Memory B cell (primary cell): ENCODE results near the gene HAUS8.
A peak's percentile ranks its signal among the peaks of the same experiment; 100 is the strongest.

Experiments
- ATAC-seq: fragments of 150-1000 bp; cut with Tn5 transposase; 2 replicates; pipeline ENCODE4 v1.10.0; 2021; ENCODE audit warnings: low read depth, mild to moderate bottlenecking, moderate library complexity
- DNase-seq, 2 donors: peaks; one replicate each; pipeline ENCODE4 v3.0.0; 2022; ENCODE audit warnings: low spot score in 2 of 2
- H3K27ac Mint-ChIP-seq: one replicate; pipeline ENCODE4 v1.8.0; 2022; ENCODE audit warnings: mild to moderate bottlenecking, moderate library complexity, mixed read lengths
- H3K27me3 Mint-ChIP-seq: one replicate; pipeline ENCODE4 v1.8.0; 2022; ENCODE audit warnings: mixed read lengths
- H3K36me3 Mint-ChIP-seq: one replicate; pipeline ENCODE4 v1.8.0; 2022; ENCODE audit warnings: mild to moderate bottlenecking, mixed read lengths
- H3K4me1 Mint-ChIP-seq: one replicate; pipeline ENCODE4 v1.8.0; 2022; ENCODE audit warnings: mixed read lengths
- H3K4me3 Mint-ChIP-seq: one replicate; pipeline ENCODE4 v1.8.0; 2022; ENCODE audit warnings: mild to moderate bottlenecking, moderate library complexity, mixed read lengths
- H3K9me3 Mint-ChIP-seq: one replicate; pipeline ENCODE4 v1.8.0; 2022; ENCODE audit warnings: mixed read lengths

HAUS8 gene

DNA sequence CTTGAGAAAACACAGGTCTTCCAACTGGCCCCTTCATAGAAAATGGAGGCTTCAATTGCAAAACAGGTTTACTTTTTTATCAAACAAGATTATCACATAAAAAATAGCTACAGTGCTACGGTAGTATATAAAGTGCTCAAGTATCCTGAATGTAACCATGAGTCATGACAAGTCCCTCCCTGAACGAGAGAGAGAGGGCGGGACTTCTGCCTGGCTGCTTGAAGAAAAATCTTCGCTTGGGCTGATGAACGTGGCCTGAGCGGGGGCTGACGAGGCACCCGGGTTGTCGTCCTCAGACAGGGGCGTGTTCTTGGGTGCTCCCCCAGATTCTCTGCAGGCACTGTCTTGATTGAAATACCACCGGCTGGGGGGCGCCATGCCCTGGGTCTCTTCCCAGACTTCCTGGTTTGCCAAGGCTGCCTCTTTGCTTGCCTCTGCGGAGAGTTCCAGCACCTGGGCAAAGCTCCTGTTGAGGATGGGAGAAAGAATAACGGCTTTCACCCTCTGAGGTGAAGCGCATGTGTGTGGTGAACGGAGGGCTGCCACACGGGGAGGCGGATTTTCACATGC is 25.5 kb downstream of the HAUS8 start:
- H3K4me1 Mint-ChIP-seq: no peaks in the 10 kb centered on the region
- no peak overlapping the region for H3K27ac Mint-ChIP-seq
- DNase-seq (no peak), ATAC-seq (no peak)
- no peaks in the 10 kb centered on the region for H3K27me3 Mint-ChIP-seq
- no peaks in the 10 kb centered on the region for H3K9me3 Mint-ChIP-seq
- peaks cover 23% of the 10 kb centered on the region for H3K36me3 Mint-ChIP-seq
- H3K4me3 Mint-ChIP-seq: no peak overlapping the region

DNA sequence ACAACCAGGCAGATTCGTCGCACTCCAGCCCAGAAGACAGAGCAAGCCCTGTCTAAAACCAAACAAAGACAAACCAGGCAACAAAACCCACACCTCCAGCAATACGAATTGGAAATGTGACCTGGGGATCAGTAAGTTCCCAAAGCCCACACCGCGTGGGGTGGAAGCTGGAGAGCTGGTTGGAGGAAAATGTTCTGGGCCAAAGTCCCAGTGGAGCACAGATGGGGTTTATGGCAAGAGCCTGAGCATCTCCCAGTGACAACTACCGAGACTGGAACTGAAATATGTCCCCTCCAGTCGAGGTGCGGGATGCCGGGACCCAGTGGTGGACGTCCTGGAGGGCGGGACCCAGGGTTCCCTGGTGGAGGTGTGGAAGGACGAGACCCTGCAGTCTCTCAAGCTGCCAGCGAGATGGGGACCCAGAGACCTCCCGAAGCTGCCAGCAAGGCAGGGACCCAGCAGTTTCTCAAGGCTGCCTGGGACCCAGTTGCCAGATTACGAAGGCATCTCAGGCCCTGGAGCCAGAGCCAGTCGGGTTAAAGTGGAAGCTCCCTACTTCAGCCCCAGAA is 26.3 kb downstream of the HAUS8 start:
- Mint-ChIP-seq H3K27ac (peak overlapping the region; percentile 28), H3K4me3 (no peak overlapping the region), H3K27me3 (no peaks in the 10 kb centered on the region), H3K9me3 (no peaks in the 10 kb centered on the region), H3K36me3 (peaks cover 18% of the 10 kb centered on the region), H3K4me1 (no peaks in the 10 kb centered on the region)
- no peak for ATAC-seq
- no peak for DNase-seq

DNA sequence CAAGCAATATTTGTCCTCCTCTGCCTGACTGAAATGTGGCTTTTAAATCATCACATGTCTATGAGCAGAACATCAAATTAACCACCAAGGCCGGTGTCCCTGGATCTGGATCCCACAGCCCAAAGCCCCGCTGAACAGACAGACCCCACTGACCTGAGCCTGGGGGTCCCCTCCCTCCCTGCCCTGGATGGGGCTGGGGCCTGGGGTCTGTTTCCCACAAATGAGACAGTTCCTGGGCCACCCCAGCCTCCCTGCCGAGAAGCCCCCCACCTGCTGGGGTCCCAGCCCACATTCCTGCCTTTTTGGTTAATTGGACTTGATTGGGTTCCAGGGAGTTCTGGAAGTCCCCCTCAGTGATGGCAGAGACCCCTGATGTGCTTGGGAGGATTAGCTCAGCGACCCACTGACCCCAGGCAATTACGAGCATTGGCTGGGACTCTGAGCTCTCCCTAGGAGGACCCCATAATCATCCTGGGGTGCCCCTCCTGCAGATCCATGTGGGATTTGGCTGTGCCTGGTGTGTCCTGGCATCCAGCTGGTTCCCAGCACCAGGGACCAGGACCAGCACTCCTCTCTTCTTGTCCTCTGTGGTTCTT is 29.2 kb downstream of the HAUS8 start:
- Mint-ChIP-seq H3K9me3 (no peaks in the 10 kb centered on the region), H3K36me3 (peaks cover 6% of the 10 kb centered on the region), H3K27ac (no peak overlapping the region), H3K27me3 (peaks cover 2% of the 10 kb centered on the region), H3K4me3 (no peak overlapping the region), H3K4me1 (no peaks in the 10 kb centered on the region)
- ATAC-seq: no peak
- no peak for DNase-seq

DNA sequence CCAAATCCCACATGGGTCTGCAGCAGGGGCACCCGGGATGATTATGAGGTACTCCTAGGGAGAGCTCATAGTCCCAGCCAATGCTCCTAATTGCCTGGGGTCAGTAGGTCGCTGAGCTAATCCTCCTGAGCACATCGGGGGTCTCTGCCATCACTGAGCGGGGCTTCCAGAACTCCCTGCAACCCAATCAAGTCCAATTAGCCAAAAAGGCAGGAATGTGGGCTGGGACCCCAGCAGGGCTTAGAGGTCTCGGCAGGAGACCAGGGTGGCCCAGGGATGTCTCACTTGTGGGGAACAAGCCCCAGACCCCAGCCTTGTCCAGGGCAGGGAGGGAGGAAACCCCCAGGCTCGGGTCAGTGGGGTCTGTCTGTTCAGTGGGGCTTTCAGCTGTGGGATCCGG is 31.5 kb downstream of the HAUS8 start:
- H3K4me3 Mint-ChIP-seq: no peak overlapping the region
- H3K4me1 Mint-ChIP-seq: no peaks in the 10 kb centered on the region
- no peaks in the 10 kb centered on the region for H3K9me3 Mint-ChIP-seq
- ATAC-seq: no peak
- H3K36me3 Mint-ChIP-seq: peaks cover 3% of the 10 kb centered on the region
- H3K27me3 Mint-ChIP-seq: peaks cover 5% of the 10 kb centered on the region
- no peak for DNase-seq
- no peak overlapping the region for H3K27ac Mint-ChIP-seq

DNA sequence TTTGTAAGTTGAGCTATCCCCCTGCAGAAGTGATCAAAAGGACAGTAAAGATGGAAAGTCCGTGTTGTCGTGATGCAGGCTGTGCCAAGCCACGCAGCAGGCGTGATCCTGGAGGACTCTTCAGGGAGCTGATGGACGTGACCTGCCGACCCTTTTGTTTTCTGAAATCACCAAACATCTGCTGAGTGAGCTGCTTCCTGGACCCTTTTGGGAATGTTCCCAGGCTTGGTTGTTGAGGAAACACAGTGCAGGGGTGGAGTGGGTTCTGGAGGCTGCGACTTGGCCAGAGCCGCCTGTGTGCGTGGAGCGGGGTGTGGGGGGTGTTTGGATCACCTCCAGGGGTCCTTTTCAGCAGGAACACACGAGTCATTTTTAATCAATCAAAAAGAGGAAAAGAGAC is 33.3 kb downstream of the HAUS8 start:
- no peaks in the 10 kb centered on the region for H3K4me1 Mint-ChIP-seq
- H3K27me3 Mint-ChIP-seq: peaks cover 7% of the 10 kb centered on the region
- ATAC-seq: no peak
- no peak overlapping the region for H3K27ac Mint-ChIP-seq
- no peak overlapping the region for H3K4me3 Mint-ChIP-seq
- no peaks in the 10 kb centered on the region for H3K9me3 Mint-ChIP-seq
- peaks cover 2% of the 10 kb centered on the region for H3K36me3 Mint-ChIP-seq
- no peak for DNase-seq

DNA sequence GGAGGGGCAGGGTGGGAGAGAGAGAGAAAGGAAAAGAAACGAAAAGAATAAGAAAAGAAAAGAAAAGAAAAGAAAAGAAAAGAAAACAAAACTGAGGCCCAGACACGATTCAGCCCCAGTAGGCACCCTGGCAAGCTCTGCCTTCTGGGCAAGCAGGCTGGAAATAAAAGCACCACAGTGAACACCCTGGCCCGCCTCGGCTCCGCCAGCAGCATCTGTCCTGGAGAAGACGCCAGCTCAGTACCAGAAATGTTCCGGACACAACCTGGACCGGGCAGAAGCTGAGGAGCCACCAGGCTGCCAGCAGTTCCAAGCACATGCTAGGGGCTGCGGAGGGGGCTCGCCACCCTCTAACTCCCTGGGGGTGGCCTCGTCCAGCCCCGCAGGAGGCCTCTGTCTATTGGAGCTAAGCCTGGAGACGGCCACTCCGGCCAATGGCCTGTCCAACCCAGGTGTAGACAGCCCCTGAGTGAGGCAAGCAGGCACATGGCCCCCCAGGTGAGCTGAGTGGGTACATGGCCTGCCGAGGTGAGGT is 37.2 kb downstream of the HAUS8 start:
- no peaks in the 10 kb centered on the region for H3K36me3 Mint-ChIP-seq
- H3K27ac Mint-ChIP-seq: no peak overlapping the region

DNA sequence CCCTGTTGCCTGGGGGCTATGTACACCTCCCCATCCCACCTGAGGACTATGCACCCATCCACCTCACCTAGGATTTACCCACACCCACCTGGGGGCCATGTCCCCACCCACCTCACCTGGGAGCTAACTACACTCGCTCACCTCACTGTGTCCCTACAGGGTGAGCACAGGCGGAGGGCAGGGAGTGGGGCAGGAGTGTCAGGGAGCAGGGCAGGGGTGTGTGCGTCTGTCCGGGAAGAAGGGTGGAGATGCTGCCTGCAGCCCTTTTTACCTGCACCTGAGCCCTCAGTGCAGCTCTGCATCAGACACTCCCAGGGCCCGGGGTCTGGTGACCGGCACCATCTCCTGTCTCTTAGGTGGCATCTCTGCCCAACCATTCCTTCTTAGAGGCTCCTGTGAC is 38.1 kb downstream of the HAUS8 start:
- Mint-ChIP-seq H3K4me1 (peaks cover 6% of the 10 kb centered on the region), H3K36me3 (no peaks in the 10 kb centered on the region), H3K27ac (no peak overlapping the region), H3K4me3 (no peak overlapping the region), H3K9me3 (no peaks in the 10 kb centered on the region), H3K27me3 (peaks cover 18% of the 10 kb centered on the region)
- ATAC-seq (no peak), DNase-seq (no peak)

More for the DNA sequence above, 37.2 kb downstream of the HAUS8 start:
- peaks cover 6% of the 10 kb centered on the region for H3K4me1 Mint-ChIP-seq
- no peaks in the 10 kb centered on the region for H3K9me3 Mint-ChIP-seq
- ATAC-seq: no peak
- no peak overlapping the region for H3K4me3 Mint-ChIP-seq
- peaks cover 17% of the 10 kb centered on the region for H3K27me3 Mint-ChIP-seq
- no peak for DNase-seq

- Mint-ChIP-seq H3K9me3 (no peaks in the 10 kb centered on the region), H3K36me3 (no peaks in the 10 kb centered on the region), H3K4me1 (peaks cover 6% of the 10 kb centered on the region), H3K27ac (no peak overlapping the region), H3K4me3 (no peak overlapping the region), H3K27me3 (peaks cover 18% of the 10 kb centered on the region)
- no peak for DNase-seq
- ATAC-seq: no peak
Measured at GRCh38 chr19:17036640-17037039, 38.6 kb downstream of the HAUS8 start.

- Mint-ChIP-seq H3K9me3 (no peaks in the 10 kb centered on the region), H3K36me3 (no peaks in the 10 kb centered on the region), H3K27ac (no peak overlapping the region), H3K4me3 (no peak overlapping the region), H3K27me3 (peaks cover 18% of the 10 kb centered on the region), H3K4me1 (peaks cover 6% of the 10 kb centered on the region)
- ATAC-seq: no peak
- DNase-seq: no peak
Measured at GRCh38 chr19:17035842-17036424, 39.3 kb downstream of the HAUS8 start.

DNA sequence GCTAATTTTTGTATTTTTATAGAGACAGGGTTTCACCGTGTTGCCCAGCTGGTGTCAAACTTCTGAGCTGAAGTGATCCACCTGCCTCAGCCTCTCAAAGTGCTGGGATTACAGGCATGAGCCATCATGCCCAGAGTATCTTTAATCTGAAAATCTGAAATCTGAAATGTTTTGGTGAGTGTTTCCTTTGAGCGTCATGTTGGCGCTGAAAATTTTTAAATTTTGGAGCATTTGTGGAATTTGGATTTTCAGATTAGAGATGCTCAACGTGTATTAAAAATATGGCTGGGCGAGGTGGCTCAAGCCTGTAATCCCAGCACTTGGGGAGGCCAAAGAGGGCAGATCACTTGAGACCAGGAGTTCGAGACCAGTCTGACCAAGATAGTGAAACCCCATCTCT is 43.5 kb downstream of the HAUS8 start:
- peaks cover 28% of the 10 kb centered on the region for H3K27me3 Mint-ChIP-seq
- H3K36me3 Mint-ChIP-seq: peaks cover 1% of the 10 kb centered on the region
- ATAC-seq (no peak), DNase-seq (no peak)
- H3K4me1 Mint-ChIP-seq: peaks cover 7% of the 10 kb centered on the region
- no peaks in the 10 kb centered on the region for H3K9me3 Mint-ChIP-seq
- H3K4me3 Mint-ChIP-seq: no peak overlapping the region
- H3K27ac Mint-ChIP-seq: no peak overlapping the region

GRCh38 chr19:17027535-17027975 is 47.7 kb downstream of the HAUS8 start:
- DNase-seq (no peak), ATAC-seq (no peak)
- Mint-ChIP-seq H3K27ac (no peak overlapping the region), H3K4me1 (peaks cover 8% of the 10 kb centered on the region), H3K27me3 (peaks cover 33% of the 10 kb centered on the region), H3K4me3 (peak overlapping the region; percentile 84), H3K9me3 (peaks cover 10% of the 10 kb centered on the region), H3K36me3 (peaks cover 8% of the 10 kb centered on the region)

DNA sequence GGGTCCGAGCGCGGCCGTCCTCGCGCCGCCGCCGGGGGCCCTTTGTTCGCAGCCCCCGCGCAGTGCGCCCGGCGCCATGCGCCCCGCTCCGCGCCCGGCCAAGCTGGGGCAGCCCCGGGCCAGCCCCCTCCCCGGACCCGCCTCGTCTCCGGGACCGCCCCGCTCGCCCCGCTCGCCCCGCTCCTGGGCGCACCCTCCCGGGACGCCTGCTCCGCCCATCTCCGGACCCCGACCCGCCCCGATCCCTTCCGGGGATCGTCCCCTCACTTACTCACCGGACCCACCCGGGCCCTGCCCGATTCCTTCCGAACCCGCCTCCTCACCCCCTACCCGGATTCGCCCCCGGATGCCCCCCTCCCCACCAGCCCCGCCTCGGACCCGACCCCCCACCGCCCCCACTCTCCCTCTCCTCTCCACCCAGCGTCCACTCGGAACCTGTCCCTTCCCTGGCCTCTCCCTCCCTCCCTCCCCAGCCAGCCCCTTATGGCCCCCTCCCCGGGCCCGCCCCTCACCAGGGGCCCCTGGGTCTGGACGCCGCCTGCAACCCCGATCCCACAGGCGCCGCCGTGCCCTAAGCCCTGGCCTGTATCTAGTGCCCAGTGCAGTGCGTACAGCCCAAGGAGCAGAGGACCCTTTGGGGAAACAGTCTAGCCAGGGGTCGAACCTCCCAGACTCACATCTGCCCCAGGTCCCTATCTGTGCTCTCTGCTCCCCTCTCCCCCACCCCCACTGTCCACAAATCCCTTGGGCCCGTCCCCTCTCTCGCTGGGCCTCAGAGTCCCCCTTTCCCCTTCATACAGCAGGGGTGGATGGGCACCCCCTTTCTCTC is 48.3 kb downstream of the HAUS8 start, which contains the start of gene CPAMD8:
TSS of gene CPAMD8 (minus strand) at position 105 of the 829 bp plus-strand sequence. CDS start 168 bp downstream, outside the sequence.
- H3K9me3 Mint-ChIP-seq: peaks cover 10% of the 10 kb centered on the region
- peaks cover 8% of the 10 kb centered on the region for H3K4me1 Mint-ChIP-seq
- ATAC-seq: no peak
- H3K4me3 Mint-ChIP-seq: peak within 1 kb of the TSS; percentile 84
- no peak within 1 kb of the TSS for H3K27ac Mint-ChIP-seq
- DNase-seq: no peak
- H3K36me3 Mint-ChIP-seq: peaks cover 8% of the 10 kb centered on the region
- H3K27me3 Mint-ChIP-seq: peaks cover 31% of the 10 kb centered on the region

- Mint-ChIP-seq H3K27me3 (peaks cover 31% of the 10 kb centered on the region), H3K36me3 (peaks cover 8% of the 10 kb centered on the region), H3K9me3 (peaks cover 10% of the 10 kb centered on the region), H3K27ac (no peak overlapping the region), H3K4me3 (peak overlapping the region; percentile 76), H3K4me1 (peaks cover 8% of the 10 kb centered on the region)
- peak; percentile 85 for ATAC-seq
- peak; percentile 35 to 36 for DNase-seq
Measured at GRCh38 chr19:17025991-17026658, 49.1 kb downstream of the HAUS8 start.
